Upper lobe of right lung (tissue), 1 donor: Measurements from ENCODE around the gene ECI1. TPM values are rescaled to one million over a fixed set of nuclear protein-coding genes. Genes with fewer than 3 reads are reported as not detected.

Experiments
- ATAC-seq: fragments of 200-7000 bp; cut with Tn5 transposase; one replicate; pipeline ENCODE4 v1.9.1; 2020; ENCODE audit warnings: mild to moderate bottlenecking, moderate library complexity
- DNase-seq: peaks from one replicate; pipeline ENCODE4 v3.0.0-alpha.2; 2020
- H3K27ac ChIP-seq: fragments of 200-600 bp; one replicate; pipeline ENCODE4 v1.8.0; 2022
- H3K27me3 ChIP-seq: fragments of 200-600 bp; one replicate; pipeline ENCODE4 v1.8.0; 2022; ENCODE audit warnings: mild to moderate bottlenecking
- H3K36me3 ChIP-seq: fragments of 200-600 bp; one replicate; pipeline ENCODE4 v1.8.0; 2022
- H3K4me1 ChIP-seq: fragments of 200-600 bp; one replicate; pipeline ENCODE4 v1.8.0; 2022
- H3K4me3 ChIP-seq: fragments of 200-600 bp; one replicate; pipeline ENCODE4 v1.8.0; 2022; ENCODE audit warnings: mild to moderate bottlenecking
- H3K9me3 ChIP-seq: fragments of 200-600 bp; one replicate; pipeline ENCODE4 v1.8.0; 2022
- CTCF ChIP-seq: fragments of 200-600 bp; IDR thresholded peaks from one replicate; pipeline ENCODE4 v1.8.0; 2022; ENCODE audit warnings: antibody characterized with exemption
- intact Hi-C: fragments of 100-400 bp; cut with DNase I; formaldehyde crosslinking; loops from one replicate; pipeline ENCODE4 v1.11.0; 2022
- total RNA-seq: library from RNA; stranded (reverse); fragmentation: NEBNext Ultra II Directional; extraction: Animal tissue kit (Norgen Biotek cat#: 25700); gene quantifications from one replicate; pipeline ENCODE4 v1.2.1, GENCODE V29; 2021
- donor health status: DM: no; HTN: yes; CAD: no; lungs with severe emphysema.

ECI1 gene
- total RNA-seq, 1 donor from 2014 or later, result 46.2 TPM

GRCh38 chr16:2210009-2210332 is 41.4 kb downstream of the ECI1 start:
- ATAC-seq (no peak), DNase-seq (no peak)
- intact Hi-C loops, result no loop called here
- TF ChIP-seq CTCF, result no peak
- H3K9me3 ChIP-seq, result no peaks in the 10 kb centered on the region
- no peak overlapping the region for H3K27ac ChIP-seq
- peaks cover 36% of the 10 kb centered on the region for H3K4me1 ChIP-seq
- no peaks in the 10 kb centered on the region for H3K27me3 ChIP-seq
- no peak overlapping the region for H3K4me3 ChIP-seq
- H3K36me3 ChIP-seq, result peaks cover 34% of the 10 kb centered on the region

GRCh38 chr16:2209258-2210008 is 42.0 kb downstream of the ECI1 start:
- no peak overlapping the region for H3K4me3 ChIP-seq
- TF ChIP-seq CTCF, result no peak
- no peak for DNase-seq
- no peak overlapping the region for H3K27ac ChIP-seq
- peaks cover 34% of the 10 kb centered on the region for H3K36me3 ChIP-seq
- intact Hi-C loops, result no loop called here
- ATAC-seq, result no peak
- no peaks in the 10 kb centered on the region for H3K27me3 ChIP-seq
- H3K9me3 ChIP-seq, result no peaks in the 10 kb centered on the region
- H3K4me1 ChIP-seq, result peaks cover 41% of the 10 kb centered on the region

DNA sequence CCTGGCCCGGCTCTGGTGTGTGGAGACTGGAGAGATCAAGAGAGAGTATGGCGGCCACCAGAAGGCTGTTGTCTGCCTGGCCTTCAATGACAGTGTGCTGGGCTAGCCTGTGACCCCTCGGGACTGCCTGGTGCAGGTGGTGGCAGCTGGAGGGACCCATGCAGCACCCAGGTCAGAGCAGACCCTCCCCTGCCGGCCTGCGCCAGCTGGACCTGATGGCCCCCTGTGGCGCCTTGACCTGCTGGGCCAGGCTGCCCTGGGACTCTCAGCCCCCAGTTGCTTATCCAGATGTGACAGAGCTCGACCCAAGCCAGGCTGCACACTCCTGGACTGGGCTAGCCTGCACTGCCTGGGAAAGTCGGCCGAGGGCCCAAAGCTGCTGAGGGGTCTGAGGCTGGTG is 42.6 kb downstream of the ECI1 start:
- Histone ChIP-seq H3K9me3 (no peaks in the 10 kb centered on the region), H3K27me3 (no peaks in the 10 kb centered on the region), H3K4me1 (peaks cover 38% of the 10 kb centered on the region), H3K27ac (no peak overlapping the region), H3K36me3 (peaks cover 34% of the 10 kb centered on the region), H3K4me3 (no peak overlapping the region)
- no peak for TF ChIP-seq CTCF
- DNase-seq (no peak), ATAC-seq (no peak)
- intact Hi-C loops, result no loop called here

GRCh38 chr16:2208308-2208707 is 43.1 kb downstream of the ECI1 start:
- no peaks in the 10 kb centered on the region for H3K27me3 ChIP-seq
- H3K9me3 ChIP-seq, result no peaks in the 10 kb centered on the region
- DNase-seq (no peak), ATAC-seq (no peak)
- H3K4me3 ChIP-seq, result no peak overlapping the region
- intact Hi-C loops, result no loop called here
- no peak overlapping the region for H3K27ac ChIP-seq
- H3K36me3 ChIP-seq, result peaks cover 34% of the 10 kb centered on the region
- no peak for TF ChIP-seq CTCF
- H3K4me1 ChIP-seq, result peaks cover 33% of the 10 kb centered on the region

DNA sequence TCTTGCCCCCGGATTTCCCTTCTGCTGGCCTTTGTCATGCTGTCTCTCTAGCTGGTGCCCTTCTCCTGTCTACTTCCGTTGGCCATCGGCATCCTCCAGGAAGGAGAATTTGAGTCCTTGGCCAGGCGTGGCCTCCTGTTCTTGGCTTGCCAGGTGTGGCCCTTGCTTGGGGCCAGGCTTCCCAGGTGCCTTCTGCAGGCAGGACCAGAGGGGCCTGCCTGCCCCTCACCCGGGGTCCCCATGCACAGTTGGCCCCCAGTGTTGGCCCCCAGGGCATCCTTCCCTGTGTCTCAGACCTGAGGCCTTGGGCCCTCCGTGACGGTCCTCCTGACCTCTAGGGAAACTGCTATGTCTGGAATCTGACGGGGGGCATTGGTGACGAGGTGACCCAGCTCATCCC is 43.5 kb downstream of the ECI1 start:
- Histone ChIP-seq H3K27ac (no peak overlapping the region), H3K4me3 (no peak overlapping the region), H3K9me3 (no peaks in the 10 kb centered on the region), H3K27me3 (no peaks in the 10 kb centered on the region), H3K4me1 (peaks cover 29% of the 10 kb centered on the region), H3K36me3 (peaks cover 34% of the 10 kb centered on the region)
- no peak for TF ChIP-seq CTCF
- no peak for ATAC-seq
- no peak for DNase-seq
- intact Hi-C loops, result no loop called here
